DOHH2 (cell line): ENCODE measurements around the gene NUP210.

Experiments
- H3F3A ChIP-seq: fragments of 200-600 bp; sonication (generic), shearing (Covaris generic); 2 replicates; pipeline ENCODE4 v1.6.0; 2016; ENCODE audit warnings: antibody characterized with exemption, mild to moderate bottlenecking; ENCODE audit not compliant: control insufficient read depth, insufficient read depth
- H3K27ac ChIP-seq: fragments of 200-600 bp; sonication (generic); 2 replicates; pipeline ENCODE4 v1.5.1; 2014; ENCODE audit warnings: low read depth, mild to moderate bottlenecking, low read length, moderate library complexity
- H3K27me3 ChIP-seq: fragments of 200-600 bp; sonication (generic); 2 replicates; pipeline ENCODE4 v1.6.1; 2014; ENCODE audit warnings: mild to moderate bottlenecking, low read length, mixed read lengths; ENCODE audit not compliant: control insufficient read depth
- H3K36me3 ChIP-seq: fragments of 200-600 bp; sonication (generic); 2 replicates; pipeline ENCODE4 v1.6.1; 2014; ENCODE audit warnings: mild to moderate bottlenecking, low read length, moderate library complexity, mixed read lengths; ENCODE audit not compliant: control insufficient read depth
- H3K4me1 ChIP-seq: fragments of 200-600 bp; sonication (generic); 2 replicates; pipeline ENCODE4 v1.6.1; 2014; ENCODE audit warnings: mild to moderate bottlenecking, low read length, mixed read lengths; ENCODE audit not compliant: control insufficient read depth
- H3K4me2 ChIP-seq: fragments of 200-600 bp; sonication (generic); 2 replicates; pipeline ENCODE4 v1.6.0; 2014; ENCODE audit warnings: mild to moderate bottlenecking, low read length, moderate library complexity
- H3K4me3 ChIP-seq: fragments of 200-600 bp; sonication (generic); 2 replicates; pipeline ENCODE4 v1.5.1; 2014; ENCODE audit warnings: mild to moderate bottlenecking, low read length, mixed read lengths
- H3K79me2 ChIP-seq: fragments of 200-600 bp; sonication (generic); 2 replicates; pipeline ENCODE4 v1.6.1; 2014; ENCODE audit warnings: mild to moderate bottlenecking, low read length, mixed read lengths; ENCODE audit not compliant: control insufficient read depth
- H3K9me2 ChIP-seq: fragments of 200-600 bp; sonication (generic); replicated peaks from 2 replicates; pipeline ENCODE4 v1.6.1; 2014; ENCODE audit warnings: mild to moderate bottlenecking, low read length, mixed read lengths; ENCODE audit not compliant: control insufficient read depth
- H3K9me3 ChIP-seq: fragments of 200-600 bp; sonication (generic); 2 replicates; pipeline ENCODE4 v1.6.1; 2014; ENCODE audit warnings: antibody characterized with exemption, low read length, mixed read lengths; ENCODE audit not compliant: control insufficient read depth, insufficient read depth
- H4K20me1 ChIP-seq: fragments of 200-600 bp; sonication (generic); 2 replicates; pipeline ENCODE4 v1.6.0; 2014; ENCODE audit warnings: low read depth, mild to moderate bottlenecking, antibody characterized with exemption, low read length, moderate library complexity; ENCODE audit not compliant: control insufficient read depth, insufficient read depth
- CTCF ChIP-seq: fragments of 200-600 bp; sonication (generic); IDR thresholded peaks from one replicate; pipeline ENCODE4 v1.5.1; 2014; ENCODE audit warnings: antibody characterized with exemption, mild to moderate bottlenecking, low read depth, low read length; ENCODE audit not compliant: poor library complexity, severe bottlenecking
- EZH2phosphoT487 ChIP-seq: fragments of 200-600 bp; sonication (generic); IDR thresholded peaks from 2 replicates; pipeline ENCODE4 v1.6.1; 2017; ENCODE audit warnings: borderline replicate concordance, mild to moderate bottlenecking, antibody characterized with exemption, low read length, moderate library complexity, mixed read lengths

The NUP210 gene

GRCh38 chr3:13463618-13464400, 43.7 kb upstream of the NUP210 start:
- Histone ChIP-seq H3K9me3 (no peaks in the 10 kb centered on the region), H3K27ac (no peak overlapping the region), H3K27me3 (peaks cover 38% of the 10 kb centered on the region), H3K4me2 (no peak overlapping the region), H3K4me3 (no peak overlapping the region), H3K9me2 (no peaks in the 10 kb centered on the region), H3K4me1 (peaks cover 9% of the 10 kb centered on the region), H3K36me3 (no peaks in the 10 kb centered on the region), H4K20me1 (no peaks in the 10 kb centered on the region), H3F3A (no peaks in the 10 kb centered on the region), H3K79me2 (no peaks in the 10 kb centered on the region)
- TF ChIP-seq CTCF: no peak
- no peak for TF ChIP-seq EZH2phosphoT487

- Histone ChIP-seq H3K27ac (no peak overlapping the region), H3K9me2 (no peaks in the 10 kb centered on the region), H3K36me3 (no peaks in the 10 kb centered on the region), H4K20me1 (no peaks in the 10 kb centered on the region), H3K9me3 (no peaks in the 10 kb centered on the region), H3K79me2 (no peaks in the 10 kb centered on the region), H3K4me2 (no peak overlapping the region), H3K4me3 (no peak overlapping the region), H3F3A (no peaks in the 10 kb centered on the region), H3K4me1 (peaks cover 9% of the 10 kb centered on the region), H3K27me3 (peaks cover 34% of the 10 kb centered on the region)
- TF ChIP-seq CTCF (no peak), EZH2phosphoT487 (no peak)
Observed at GRCh38 chr3:13462822-13463221, 42.7 kb upstream of the NUP210 start.

- H3K4me3 ChIP-seq: no peak overlapping the region
- H3K9me2 ChIP-seq: no peaks in the 10 kb centered on the region
- peaks cover 32% of the 10 kb centered on the region for H3K27me3 ChIP-seq
- TF ChIP-seq EZH2phosphoT487 (no peak), CTCF (no peak)
- H3K27ac ChIP-seq: no peak overlapping the region
- no peak overlapping the region for H3K4me2 ChIP-seq
- peaks cover 9% of the 10 kb centered on the region for H3K4me1 ChIP-seq
- H3K36me3 ChIP-seq: no peaks in the 10 kb centered on the region
- no peaks in the 10 kb centered on the region for H3K79me2 ChIP-seq
- no peaks in the 10 kb centered on the region for H4K20me1 ChIP-seq
- H3K9me3 ChIP-seq: no peaks in the 10 kb centered on the region
- H3F3A ChIP-seq: no peaks in the 10 kb centered on the region
Observed at GRCh38 chr3:13462125-13462629, 42.1 kb upstream of the NUP210 start.
